Activated naive CD8-positive, alpha-beta T cell (primary cell): ENCODE data around the gene TRMT13.

Source experiments
- H3K27ac Mint-ChIP-seq: one replicate; pipeline ENCODE4 v1.8.0; 2021; ENCODE audit warnings: mixed read lengths
- H3K27me3 Mint-ChIP-seq: one replicate; pipeline ENCODE4 v1.8.0; 2021; ENCODE audit warnings: mixed read lengths
- H3K36me3 Mint-ChIP-seq: one replicate; pipeline ENCODE4 v1.8.0; 2021; ENCODE audit warnings: mixed read lengths
- H3K4me1 Mint-ChIP-seq: one replicate; pipeline ENCODE4 v1.8.0; 2021; ENCODE audit warnings: low read depth, mixed read lengths
- H3K4me3 Mint-ChIP-seq: one replicate; pipeline ENCODE4 v1.8.0; 2021; ENCODE audit warnings: mild to moderate bottlenecking, mixed read lengths
- H3K9me3 Mint-ChIP-seq: one replicate; pipeline ENCODE4 v1.8.0; 2021; ENCODE audit warnings: low read depth, mixed read lengths

The TRMT13 gene, protein sequence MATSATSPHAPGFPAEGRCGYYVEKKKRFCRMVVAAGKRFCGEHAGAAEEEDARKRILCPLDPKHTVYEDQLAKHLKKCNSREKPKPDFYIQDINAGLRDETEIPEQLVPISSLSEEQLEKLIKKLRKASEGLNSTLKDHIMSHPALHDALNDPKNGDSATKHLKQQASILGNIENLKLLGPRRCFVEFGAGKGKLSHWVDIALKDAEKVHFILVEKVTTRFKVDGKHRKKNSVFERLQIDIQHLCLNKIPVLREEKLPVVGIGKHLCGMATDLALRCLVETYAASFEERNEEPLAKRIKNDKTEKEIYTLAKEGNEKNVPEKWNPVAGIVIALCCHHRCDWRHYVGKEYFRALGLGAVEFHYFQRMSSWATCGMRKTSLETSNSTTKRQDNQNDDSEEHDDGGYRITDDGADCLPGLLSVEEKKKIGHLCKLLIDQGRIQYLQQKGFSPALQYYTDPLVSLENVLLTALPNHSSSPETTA

DNA sequence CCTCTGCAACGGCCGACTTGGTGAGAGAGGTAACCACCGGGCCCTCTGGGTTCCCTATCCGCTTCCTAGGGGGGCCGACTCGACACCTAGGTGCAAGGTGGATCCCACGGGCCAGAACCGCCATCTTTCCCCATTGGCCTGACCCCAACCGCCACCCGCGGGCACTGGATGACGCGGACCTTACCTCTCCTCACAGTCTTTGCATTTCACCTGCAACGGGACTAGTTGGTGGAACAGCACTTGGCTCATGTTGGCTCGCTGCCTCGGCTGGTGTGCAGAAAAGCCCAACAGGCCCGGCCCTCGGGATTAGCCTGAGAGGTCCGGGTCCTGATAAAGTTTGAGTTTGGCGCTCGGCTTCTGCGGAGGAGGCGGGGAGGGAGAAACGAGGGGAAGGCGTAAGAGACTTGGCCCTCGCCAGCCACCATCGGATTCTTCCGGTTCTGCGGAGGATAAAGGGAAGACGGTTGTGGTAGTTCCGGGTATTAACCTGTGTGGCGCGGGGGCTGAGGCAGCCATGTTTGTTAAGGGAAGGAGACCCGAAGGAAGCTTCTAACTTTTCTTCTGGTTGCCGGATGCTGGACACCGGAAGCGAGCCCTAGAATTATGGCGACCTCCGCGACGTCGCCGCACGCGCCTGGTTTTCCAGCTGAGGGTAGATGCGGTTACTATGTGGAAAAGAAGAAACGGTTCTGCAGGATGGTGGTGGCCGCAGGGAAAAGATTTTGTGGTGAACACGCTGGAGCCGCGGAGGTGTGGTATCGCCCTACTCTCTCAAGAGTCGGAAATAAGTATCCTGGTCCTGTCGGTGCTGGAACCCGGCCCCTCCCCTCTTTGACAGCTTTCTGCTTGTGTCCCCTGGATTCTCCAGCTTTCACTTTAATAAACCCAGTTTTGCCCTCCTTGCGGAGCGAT is at the start of gene TRMT13, which contains the start of gene SASS6:
TRMT13 (plus strand) TSS at position 598 of the 912 bp plus-strand sequence; CDS start at position 604, 6 bp downstream.
SASS6 (minus strand) TSS at position 365 of the 912 bp plus-strand sequence; CDS start at position 249, 116 bp downstream.
- H3K36me3 Mint-ChIP-seq: peaks cover 2% of the 10 kb centered on the region
- peak within 1 kb of the TSS; percentile 97 for H3K27ac Mint-ChIP-seq
- peaks cover 45% of the 10 kb centered on the region for H3K4me1 Mint-ChIP-seq
- no peaks in the 10 kb centered on the region for H3K27me3 Mint-ChIP-seq
- no peaks in the 10 kb centered on the region for H3K9me3 Mint-ChIP-seq
- peak within 1 kb of the TSS; percentile 99 for H3K4me3 Mint-ChIP-seq

DNA sequence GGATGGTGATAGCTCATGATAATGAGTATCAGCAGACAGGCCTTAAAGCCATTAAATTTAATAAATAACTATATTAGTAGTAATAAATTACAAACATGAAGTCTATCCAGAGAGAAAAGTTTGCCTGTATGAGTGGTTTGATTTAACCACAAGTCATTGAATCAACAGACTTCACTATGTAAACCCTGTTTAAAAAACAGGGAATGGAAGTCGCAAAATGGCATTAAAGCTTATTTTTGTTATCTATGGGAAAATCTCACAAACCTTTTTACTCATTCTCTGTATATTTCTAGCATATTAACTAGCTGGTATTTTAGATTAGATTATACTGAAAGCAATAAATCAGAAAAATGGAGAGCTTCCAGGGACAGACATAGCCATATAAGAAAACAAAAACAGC is 45.6 kb upstream of the TRMT13 start:
- no peaks in the 10 kb centered on the region for H3K27me3 Mint-ChIP-seq
- no peaks in the 10 kb centered on the region for H3K4me1 Mint-ChIP-seq
- no peak overlapping the region for H3K4me3 Mint-ChIP-seq
- no peak overlapping the region for H3K27ac Mint-ChIP-seq
- H3K36me3 Mint-ChIP-seq: no peaks in the 10 kb centered on the region
- no peaks in the 10 kb centered on the region for H3K9me3 Mint-ChIP-seq

DNA sequence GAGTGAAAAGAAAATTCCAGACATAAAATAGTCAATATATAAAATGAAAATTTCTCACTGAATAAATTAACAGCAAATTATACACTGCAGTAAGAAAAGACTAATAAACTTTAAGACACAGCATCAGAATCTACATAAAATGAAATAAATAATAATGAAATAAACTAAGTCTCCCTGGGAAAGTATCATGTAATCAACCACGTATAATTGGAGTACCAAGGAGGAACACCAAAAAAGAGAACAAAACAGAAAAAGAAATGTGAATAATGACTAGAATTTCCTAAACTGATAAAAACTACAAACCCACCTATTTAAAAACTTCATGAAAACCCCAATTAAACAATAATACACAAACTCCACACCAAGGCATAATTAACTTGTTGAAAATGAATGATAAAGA is 43.9 kb upstream of the TRMT13 start:
- H3K4me1 Mint-ChIP-seq: no peaks in the 10 kb centered on the region
- H3K27ac Mint-ChIP-seq: no peak overlapping the region
- peaks cover 2% of the 10 kb centered on the region for H3K36me3 Mint-ChIP-seq

DNA sequence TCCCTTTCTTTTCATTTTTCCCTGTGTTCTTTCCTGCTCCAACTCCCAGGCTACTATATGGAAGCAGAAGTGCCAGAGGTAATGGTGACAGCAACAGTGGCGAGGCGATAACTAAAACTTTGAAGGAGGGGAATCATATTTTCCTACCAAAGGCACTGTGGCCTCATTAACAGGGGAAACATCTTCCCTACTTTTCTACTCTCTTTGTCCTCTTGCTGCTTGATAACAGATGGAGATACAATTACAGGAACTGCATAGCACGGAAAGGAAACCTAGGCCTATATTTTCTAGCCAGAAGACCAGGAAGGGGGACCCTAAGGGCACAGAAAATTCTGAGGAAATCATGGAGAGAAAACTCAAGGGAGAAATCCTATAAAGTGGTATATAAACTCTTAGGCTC is 42.5 kb upstream of the TRMT13 start:
- Mint-ChIP-seq H3K27ac (no peak overlapping the region), H3K9me3 (no peaks in the 10 kb centered on the region), H3K27me3 (no peaks in the 10 kb centered on the region), H3K36me3 (peaks cover 4% of the 10 kb centered on the region), H3K4me1 (no peaks in the 10 kb centered on the region), H3K4me3 (no peak overlapping the region)

More for the DNA sequence above, 43.9 kb upstream of the TRMT13 start:
- Mint-ChIP-seq H3K9me3 (no peaks in the 10 kb centered on the region), H3K4me3 (no peak overlapping the region), H3K27me3 (no peaks in the 10 kb centered on the region)

DNA sequence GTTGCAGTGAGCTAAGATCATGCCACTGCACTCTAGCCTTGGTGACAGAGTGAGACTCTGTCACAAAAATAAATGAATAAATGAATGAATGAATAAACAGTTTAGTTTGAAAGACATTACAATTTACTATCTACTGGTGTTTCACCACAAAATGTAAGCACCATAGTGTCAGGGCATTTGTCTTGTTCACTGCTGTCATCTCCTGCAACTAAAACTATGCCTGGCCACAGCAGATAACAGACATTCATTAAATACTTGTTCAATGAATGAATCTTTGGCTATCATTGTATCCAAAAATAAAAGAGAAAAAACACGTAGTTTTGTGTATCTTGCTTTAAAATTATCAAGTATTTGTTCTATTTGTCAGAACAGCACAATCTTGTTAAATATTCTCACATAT is 32.8 kb upstream of the TRMT13 start:
- H3K36me3 Mint-ChIP-seq: peaks cover 23% of the 10 kb centered on the region
- no peaks in the 10 kb centered on the region for H3K9me3 Mint-ChIP-seq
- no peak overlapping the region for H3K27ac Mint-ChIP-seq

DNA sequence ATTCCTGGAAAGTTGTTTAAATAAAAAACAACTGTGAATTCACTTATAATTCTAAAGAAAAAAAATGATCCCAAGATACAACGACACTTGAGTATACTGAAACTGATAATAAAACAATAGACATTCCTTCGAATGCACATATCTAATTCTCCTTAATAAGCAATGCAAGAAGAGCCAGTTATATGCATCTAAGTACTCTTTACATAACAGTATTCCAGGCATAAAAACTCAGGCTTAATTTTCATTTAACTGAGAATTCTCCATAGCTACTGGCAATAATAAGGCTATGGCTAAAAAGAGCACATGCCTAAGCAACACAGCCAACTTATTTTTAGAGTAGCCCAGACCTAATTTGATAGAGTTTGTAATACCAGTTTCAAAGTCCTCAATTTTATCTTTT is 31.4 kb upstream of the TRMT13 start:
- Mint-ChIP-seq H3K27me3 (no peaks in the 10 kb centered on the region), H3K4me3 (no peak overlapping the region), H3K36me3 (peaks cover 16% of the 10 kb centered on the region), H3K4me1 (no peaks in the 10 kb centered on the region), H3K9me3 (no peaks in the 10 kb centered on the region), H3K27ac (no peak overlapping the region)

More for the DNA sequence above, 32.8 kb upstream of the TRMT13 start:
- no peaks in the 10 kb centered on the region for H3K4me1 Mint-ChIP-seq
- no peaks in the 10 kb centered on the region for H3K27me3 Mint-ChIP-seq
- H3K4me3 Mint-ChIP-seq: no peak overlapping the region

DNA sequence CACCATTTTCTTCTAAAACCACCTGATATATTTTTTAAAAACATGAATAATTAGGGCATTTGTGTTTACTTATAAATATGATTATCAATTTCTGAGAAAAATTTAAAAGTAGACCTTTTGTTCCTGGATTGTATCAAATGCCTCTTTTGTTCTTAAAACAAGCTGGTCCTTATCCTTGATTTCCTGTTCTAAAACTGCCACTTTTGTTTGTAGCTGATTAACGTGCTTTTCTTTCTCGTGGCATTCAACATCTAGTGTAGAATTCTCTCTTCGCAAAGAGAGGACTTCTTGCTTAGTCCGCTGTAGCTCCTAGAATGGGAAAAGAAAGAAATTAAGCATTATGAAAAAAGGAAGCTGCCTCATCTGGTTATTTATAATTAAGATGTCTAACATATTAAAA is 25.3 kb upstream of the TRMT13 start:
- H3K27me3 Mint-ChIP-seq: no peaks in the 10 kb centered on the region
- H3K4me3 Mint-ChIP-seq: no peak overlapping the region
- H3K9me3 Mint-ChIP-seq: no peaks in the 10 kb centered on the region
- H3K36me3 Mint-ChIP-seq: peaks cover 7% of the 10 kb centered on the region
- no peak overlapping the region for H3K27ac Mint-ChIP-seq
- H3K4me1 Mint-ChIP-seq: peaks cover 5% of the 10 kb centered on the region

DNA sequence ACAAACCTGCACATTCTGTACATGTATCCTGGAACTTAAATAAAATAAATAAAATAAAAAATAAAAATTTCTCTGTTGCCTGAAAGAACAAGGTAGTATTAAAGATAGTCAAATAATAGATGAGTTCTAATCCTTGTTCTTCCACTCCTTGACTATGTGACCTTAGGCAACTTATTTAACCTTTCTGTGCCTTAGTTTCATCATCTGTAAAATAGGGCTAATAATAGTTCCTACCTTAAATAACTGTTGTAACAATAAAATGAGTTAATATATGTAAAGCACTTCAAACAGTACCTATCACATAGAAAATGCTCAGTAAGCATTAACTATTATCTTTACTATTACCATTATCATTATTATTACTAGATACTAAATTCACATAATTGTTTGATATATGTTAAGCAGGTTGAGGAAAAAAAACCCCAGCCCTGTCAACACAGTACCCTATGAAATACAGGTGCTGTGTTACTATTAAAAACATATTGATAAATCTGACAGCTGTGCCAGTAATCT is 23.4 kb upstream of the TRMT13 start:
- H3K9me3 Mint-ChIP-seq: no peaks in the 10 kb centered on the region
- H3K4me3 Mint-ChIP-seq: no peak overlapping the region
- peaks cover 5% of the 10 kb centered on the region for H3K36me3 Mint-ChIP-seq
- H3K4me1 Mint-ChIP-seq: peaks cover 5% of the 10 kb centered on the region
- no peak overlapping the region for H3K27ac Mint-ChIP-seq
- H3K27me3 Mint-ChIP-seq: no peaks in the 10 kb centered on the region

DNA sequence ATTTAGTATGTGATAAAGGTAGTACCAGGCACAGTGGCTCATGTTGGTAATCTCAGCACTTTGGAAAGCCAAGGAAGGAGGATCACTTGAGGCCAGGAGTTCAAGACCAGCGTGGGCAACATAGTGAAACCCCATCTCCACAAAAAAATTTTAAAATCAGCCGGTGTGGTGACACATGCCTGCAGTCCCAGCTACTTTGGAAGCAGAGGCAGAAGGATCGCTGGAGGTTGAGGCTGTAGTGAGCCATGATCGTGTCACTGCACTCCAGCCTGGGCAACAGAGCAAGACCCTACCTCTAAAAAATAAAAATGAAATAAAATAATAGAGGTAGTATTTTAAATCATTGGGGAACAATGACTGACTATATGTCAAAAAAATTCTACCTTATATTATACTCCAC is 17.4 kb upstream of the TRMT13 start:
- H3K27ac Mint-ChIP-seq: no peak overlapping the region
- H3K27me3 Mint-ChIP-seq: no peaks in the 10 kb centered on the region
- peaks cover 12% of the 10 kb centered on the region for H3K36me3 Mint-ChIP-seq
- H3K4me1 Mint-ChIP-seq: no peaks in the 10 kb centered on the region
- H3K4me3 Mint-ChIP-seq: no peak overlapping the region
- H3K9me3 Mint-ChIP-seq: no peaks in the 10 kb centered on the region

DNA sequence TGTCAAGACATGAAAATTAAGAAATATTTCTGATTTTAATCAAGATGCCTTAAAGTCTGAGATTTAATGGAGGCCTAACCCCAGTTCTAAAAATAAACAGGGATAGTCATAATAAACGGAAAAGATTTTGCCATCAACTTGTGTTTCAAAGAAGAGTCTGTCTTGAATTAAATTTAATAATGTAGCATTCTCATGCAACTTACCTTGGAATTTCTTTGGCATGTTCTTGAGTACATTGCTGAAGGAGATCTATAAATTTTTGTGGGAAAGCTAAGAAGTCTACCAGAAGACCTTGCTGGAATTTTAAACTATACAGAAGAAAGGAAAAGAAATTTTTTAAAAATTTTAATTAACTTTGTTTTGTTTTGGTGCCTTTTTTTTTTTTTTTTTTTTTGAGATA is 10.8 kb upstream of the TRMT13 start:
- no peaks in the 10 kb centered on the region for H3K4me1 Mint-ChIP-seq
- no peaks in the 10 kb centered on the region for H3K9me3 Mint-ChIP-seq
- peaks cover 7% of the 10 kb centered on the region for H3K36me3 Mint-ChIP-seq
- no peaks in the 10 kb centered on the region for H3K27me3 Mint-ChIP-seq
- no peak overlapping the region for H3K27ac Mint-ChIP-seq
- H3K4me3 Mint-ChIP-seq: no peak overlapping the region

DNA sequence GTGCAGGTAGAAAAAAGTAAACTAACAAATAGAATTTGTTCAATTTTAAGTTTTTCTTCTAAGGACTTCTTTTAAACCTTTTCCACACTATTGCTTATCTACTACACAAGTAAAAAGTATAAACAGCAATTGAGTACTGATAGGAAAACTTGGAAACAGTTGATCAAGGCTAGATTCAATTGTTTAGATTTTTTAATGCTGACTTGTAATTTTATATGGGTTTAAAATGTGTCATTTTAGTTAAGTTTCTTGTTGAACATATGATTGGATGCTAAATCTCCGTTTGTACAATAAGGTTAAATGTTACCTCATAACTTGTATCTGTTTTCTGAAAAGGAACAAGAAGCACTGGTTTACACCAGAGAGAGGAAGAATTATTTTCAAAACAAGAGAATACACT is 5.7 kb upstream of the TRMT13 start:
- no peaks in the 10 kb centered on the region for H3K36me3 Mint-ChIP-seq

DNA sequence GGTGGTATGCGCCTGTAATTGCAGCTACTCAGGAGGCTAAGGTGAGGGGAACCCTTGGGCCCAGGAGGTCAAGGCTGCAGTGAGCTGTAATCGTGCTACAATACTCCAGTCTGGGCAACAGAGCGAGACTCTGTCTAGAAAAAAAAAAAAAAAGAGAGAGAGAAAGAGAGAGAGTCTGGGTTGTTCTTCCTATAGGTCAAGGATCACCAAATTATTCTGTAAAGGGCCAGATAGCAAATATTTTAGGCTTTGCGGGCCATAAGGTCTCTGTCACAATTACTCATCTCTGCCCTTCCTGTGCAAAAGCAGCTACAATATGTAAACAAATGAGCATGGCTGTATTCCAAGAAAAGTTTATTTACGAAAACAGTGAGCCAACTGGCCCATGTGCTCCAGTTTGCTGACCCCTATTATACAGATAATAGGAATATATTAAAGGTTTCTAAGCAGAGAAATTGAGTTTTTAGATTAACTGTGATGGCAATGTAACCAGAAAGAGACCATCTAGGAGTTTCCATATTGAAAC is 2.3 kb upstream of the TRMT13 start:
- Mint-ChIP-seq H3K4me1 (peaks cover 43% of the 10 kb centered on the region), H3K36me3 (peaks cover 2% of the 10 kb centered on the region), H3K9me3 (no peaks in the 10 kb centered on the region), H3K4me3 (no peak overlapping the region), H3K27me3 (no peaks in the 10 kb centered on the region), H3K27ac (no peak overlapping the region)

More for the DNA sequence above, 5.7 kb upstream of the TRMT13 start:
- H3K27me3 Mint-ChIP-seq: no peaks in the 10 kb centered on the region
- no peaks in the 10 kb centered on the region for H3K9me3 Mint-ChIP-seq
- no peak overlapping the region for H3K4me3 Mint-ChIP-seq
- no peak overlapping the region for H3K27ac Mint-ChIP-seq
- H3K4me1 Mint-ChIP-seq: peaks cover 20% of the 10 kb centered on the region

DNA sequence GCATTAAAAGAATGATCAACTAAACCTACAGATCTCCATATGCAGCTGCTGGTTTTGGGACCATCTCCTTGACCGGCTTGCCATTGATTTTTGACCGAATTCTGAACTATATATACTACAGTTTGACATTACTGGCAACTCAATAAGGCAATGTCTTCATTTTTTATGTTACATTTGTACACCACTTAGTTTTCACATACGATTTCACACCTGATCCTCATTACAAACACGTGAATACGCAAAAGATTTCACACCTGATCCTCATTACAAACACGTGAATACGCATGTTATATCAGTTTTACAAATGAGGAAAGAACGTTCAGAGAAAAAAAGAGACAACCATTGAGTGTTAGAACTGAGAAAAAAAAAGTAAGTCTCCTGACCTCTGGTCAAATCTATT is 1.3 kb upstream of the TRMT13 start:
- H3K27ac Mint-ChIP-seq: no peak overlapping the region
- peaks cover 2% of the 10 kb centered on the region for H3K36me3 Mint-ChIP-seq
- no peaks in the 10 kb centered on the region for H3K27me3 Mint-ChIP-seq
- H3K4me1 Mint-ChIP-seq: peaks cover 47% of the 10 kb centered on the region
- H3K9me3 Mint-ChIP-seq: no peaks in the 10 kb centered on the region
- H3K4me3 Mint-ChIP-seq: peak overlapping the region; percentile 99

DNA sequence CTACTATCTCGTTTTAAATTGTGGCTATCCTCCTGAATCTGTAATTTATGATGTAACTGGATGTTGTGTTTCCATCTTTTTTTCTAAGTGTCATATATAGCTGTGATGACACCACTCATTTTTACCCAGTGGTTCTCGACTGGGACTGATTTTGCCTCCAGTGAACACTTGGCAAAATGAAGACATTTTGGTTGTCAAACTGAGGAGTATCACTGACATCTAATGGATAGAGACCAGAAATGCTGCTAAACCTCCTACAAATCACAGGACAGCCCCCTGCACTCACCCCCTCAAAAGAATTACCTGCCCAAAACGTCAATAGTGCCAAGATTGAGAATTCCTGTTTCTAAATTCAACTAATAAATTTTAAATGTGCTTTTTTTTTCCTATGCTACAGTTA is 1.9 kb downstream of the TRMT13 start:
- Mint-ChIP-seq H3K9me3 (no peaks in the 10 kb centered on the region), H3K27ac (peak overlapping the region; percentile 12), H3K4me3 (peak overlapping the region; percentile 80), H3K4me1 (peaks cover 42% of the 10 kb centered on the region), H3K27me3 (no peaks in the 10 kb centered on the region), H3K36me3 (peaks cover 5% of the 10 kb centered on the region)
